Dedifferentiated amniotic fluid mesenchymal stem cell (primary cell): ENCODE results near the gene SLC25A12.
"Not testable (repeated sequence)": the region's sequence is repeated elsewhere in the genome, so short reads cannot be mapped to it uniquely, and the experiment has no call there.

Experiments used
- DNase-seq: peaks from one replicate; pipeline ENCODE4 v3.0.0-alpha.2; 2016; ENCODE audit errors: extremely low spot score

Gene SLC25A12

GRCh38 chr2:171822525-171823322 is 71.3 kb downstream of the SLC25A12 start:
- peak; percentile 51 for DNase-seq

- DNase-seq: no peak
Measured at GRCh38 chr2:171819453-171819852, 74.6 kb downstream of the SLC25A12 start.

- DNase-seq: no peak
Measured at GRCh38 chr2:171814883-171815282, 79.2 kb downstream of the SLC25A12 start.

GRCh38 chr2:171814174-171814573 is 79.9 kb downstream of the SLC25A12 start:
- no peak for DNase-seq

GRCh38 chr2:171813729-171814128 is 80.3 kb downstream of the SLC25A12 start:
- DNase-seq: no peak

DNA sequence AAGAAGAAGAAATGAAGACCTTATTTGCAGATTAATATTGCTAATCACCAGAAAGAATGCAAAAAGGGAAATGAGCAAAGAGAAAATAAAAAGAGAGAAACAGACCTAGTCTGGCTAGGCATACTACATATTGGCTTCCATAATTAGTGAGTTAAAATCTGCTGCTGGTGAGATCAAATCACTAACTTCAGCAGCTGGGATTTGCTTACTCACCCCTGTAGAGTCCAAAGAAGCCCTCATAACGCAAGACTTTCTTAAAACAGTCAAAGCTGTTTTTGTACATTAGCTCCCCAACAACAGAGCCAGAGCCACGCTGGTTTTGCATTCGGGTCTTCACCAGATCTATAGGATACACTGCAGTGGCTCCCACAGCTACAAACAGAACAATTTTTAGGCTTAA is 80.9 kb downstream of the SLC25A12 start:
- DNase-seq: no peak

GRCh38 chr2:171811245-171811628 is 82.8 kb downstream of the SLC25A12 start:
- peak; percentile 33 for DNase-seq

DNA sequence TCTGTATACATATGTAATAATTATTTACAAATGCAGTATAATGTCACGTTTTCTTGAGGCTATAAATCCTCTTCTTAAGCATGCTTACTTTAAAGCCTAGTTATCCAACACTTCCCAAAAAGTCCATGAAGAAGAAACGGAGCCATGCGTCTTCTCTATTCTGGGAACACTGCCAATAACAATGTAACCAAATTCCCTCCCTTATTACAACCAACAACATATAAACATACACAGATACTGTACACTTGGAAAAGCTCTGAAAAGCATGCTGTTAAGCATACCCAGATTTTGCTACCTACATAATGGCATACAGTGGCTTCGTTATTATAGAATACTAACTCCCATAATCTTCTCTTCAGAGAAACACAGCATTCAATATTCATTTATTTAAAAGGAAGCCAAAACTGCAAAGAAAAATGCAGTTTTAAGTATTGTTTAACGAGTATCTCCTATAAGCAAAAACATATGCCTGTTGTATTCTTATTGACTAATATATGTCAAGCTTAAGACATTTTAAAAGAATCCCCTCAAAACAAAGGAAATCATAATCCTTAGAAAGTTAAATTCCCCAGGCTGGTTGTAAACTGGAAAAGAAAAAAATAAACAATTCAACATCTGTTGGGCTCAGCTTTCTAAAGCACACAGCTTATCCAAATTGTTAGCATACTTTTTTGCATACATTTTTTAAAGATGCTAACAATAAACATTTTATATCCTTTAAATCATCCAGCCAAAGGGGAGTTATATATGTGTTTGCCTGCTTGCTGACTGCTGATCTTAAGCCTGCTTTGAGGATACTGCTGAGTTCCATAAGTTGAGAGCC is 83.4 kb downstream of the SLC25A12 start:
- DNase-seq: peak; percentile 72

DNA sequence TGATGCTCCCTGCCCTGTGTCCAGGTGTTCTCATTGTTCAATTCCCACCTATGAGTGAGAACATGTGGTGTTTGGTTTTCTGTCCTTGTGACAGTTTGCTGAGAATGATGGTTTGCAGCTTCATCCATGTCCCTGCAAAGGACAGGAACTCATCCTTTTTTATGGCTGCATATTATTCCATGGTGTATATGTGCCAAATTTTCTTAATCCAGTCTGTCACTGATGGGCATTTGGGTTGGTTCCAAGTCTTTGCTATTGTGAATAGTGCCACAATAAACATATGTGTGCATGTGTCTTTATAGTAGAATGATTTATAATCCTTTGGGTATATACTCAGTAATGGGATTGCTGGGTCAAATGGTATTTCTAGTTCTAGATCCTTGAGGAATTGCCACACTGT is 85.2 kb downstream of the SLC25A12 start:
- not testable (repeated sequence) for DNase-seq

GRCh38 chr2:171807831-171808393 is 86.1 kb downstream of the SLC25A12 start:
- DNase-seq: no peak

- DNase-seq: no peak
Measured at GRCh38 chr2:171807119-171807518, 86.9 kb downstream of the SLC25A12 start.

- DNase-seq: no peak
Measured at GRCh38 chr2:171804456-171804855, 89.6 kb downstream of the SLC25A12 start.

GRCh38 chr2:171803757-171804156 is 90.3 kb downstream of the SLC25A12 start:
- DNase-seq: no peak

DNA sequence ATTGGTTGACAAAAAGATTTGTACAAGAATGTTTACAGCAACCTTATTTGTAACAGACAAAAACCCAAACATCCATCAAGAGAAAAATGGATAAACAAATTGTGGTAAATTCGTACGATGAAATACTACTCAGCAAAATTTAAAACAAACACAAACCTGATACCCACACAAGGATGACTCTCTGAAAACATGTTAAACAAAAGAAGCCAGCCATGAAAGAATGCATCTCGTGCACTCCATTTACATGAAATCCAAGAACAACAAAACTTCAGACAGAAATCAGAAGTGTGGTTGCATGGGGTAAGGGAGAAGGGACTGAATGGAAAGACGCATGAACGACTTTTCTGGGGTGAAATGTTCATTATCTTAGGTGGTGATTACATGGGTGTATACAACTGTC is 93.4 kb downstream of the SLC25A12 start:
- peak; percentile 22 for DNase-seq

DNA sequence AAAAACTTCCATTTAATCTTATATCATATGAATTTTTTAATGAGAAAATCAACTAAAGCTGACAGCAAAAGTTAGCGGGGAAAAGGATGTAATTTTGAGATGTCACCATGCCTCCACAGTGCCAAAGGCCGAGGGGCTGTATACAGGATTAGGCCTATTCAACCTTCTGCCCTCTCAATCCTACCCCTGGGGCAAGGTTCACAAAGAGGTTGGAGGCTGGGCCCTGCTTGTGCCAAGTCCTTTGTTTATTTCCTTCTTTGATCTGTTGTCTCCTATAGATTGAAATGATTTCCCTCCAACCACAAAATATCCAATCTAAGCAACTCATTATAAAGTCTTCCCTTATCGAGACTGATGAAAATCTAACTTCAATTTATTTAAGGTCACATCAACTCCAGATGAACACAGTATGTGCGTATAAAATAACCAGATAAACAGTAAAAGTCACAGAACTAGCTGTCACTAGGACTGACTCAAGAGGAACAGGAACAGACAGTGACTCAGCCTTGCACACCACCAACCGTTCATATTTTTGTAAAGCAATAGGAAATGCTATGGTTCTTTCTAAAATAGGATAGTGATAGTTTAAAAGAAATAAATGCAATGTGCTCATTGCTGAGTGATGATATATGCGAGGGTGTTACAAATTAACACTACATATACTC is 95.8 kb downstream of the SLC25A12 start:
- no peak for DNase-seq

- DNase-seq: no peak
Measured at GRCh38 chr2:171794918-171795317, 99.1 kb downstream of the SLC25A12 start.

GRCh38 chr2:171793691-171794678 is 100.1 kb downstream of the SLC25A12 start:
- DNase-seq: no peak

GRCh38 chr2:171792886-171793580 is 101.0 kb downstream of the SLC25A12 start:
- no peak for DNase-seq

GRCh38 chr2:171792157-171792556 is 101.9 kb downstream of the SLC25A12 start:
- DNase-seq: no peak

- no peak for DNase-seq
Measured at GRCh38 chr2:171791361-171791760, 102.7 kb downstream of the SLC25A12 start.
